Colonic mucosa (tissue), 4 donors: ENCODE data around the gene CTNNBIP1. TPM values are rescaled to one million over a fixed set of nuclear protein-coding genes. Genes with fewer than 3 reads are reported as not detected.
A peak's percentile ranks its signal among the peaks of the same experiment; 100 is the strongest.

Experiments
- DNase-seq: peaks from one replicate; pipeline ENCODE4 v3.0.0-alpha.2; 2020
- H3K27ac ChIP-seq: fragments of 200-600 bp; one replicate; pipeline ENCODE4 v1.8.0; 2021
- H3K27me3 ChIP-seq: fragments of 200-600 bp; one replicate; pipeline ENCODE4 v1.8.0; 2021
- H3K36me3 ChIP-seq: fragments of 200-600 bp; one replicate; pipeline ENCODE4 v1.8.0; 2021
- H3K4me1 ChIP-seq: fragments of 200-600 bp; one replicate; pipeline ENCODE4 v1.8.0; 2021; ENCODE audit warnings: mild to moderate bottlenecking
- H3K4me3 ChIP-seq: fragments of 200-600 bp; one replicate; pipeline ENCODE4 v1.8.0; 2021
- H3K9ac ChIP-seq, 2 donors: one replicate each; pipeline ENCODE4 v1.7.0; 2013; ENCODE audit warnings: control low read depth in 2 of 2, low read depth in 2 of 2, low read length in 2 of 2
- H3K9me3 ChIP-seq: fragments of 200-600 bp; one replicate; pipeline ENCODE4 v1.8.0; 2021
- CTCF ChIP-seq: fragments of 200-600 bp; IDR thresholded peaks from one replicate; pipeline ENCODE4 v1.8.0; 2022; ENCODE audit warnings: antibody characterized with exemption, mild to moderate bottlenecking
- intact Hi-C: fragments of 100-400 bp; cut with DNase I; formaldehyde crosslinking; loops from one replicate; pipeline ENCODE4 v1.14.1; 2022
- total RNA-seq, 2 donors: library from RNA; stranded (reverse); fragmentation: NEBNext Ultra II Directional in 1 of 2; extraction: Animal tissue kit (Norgen Biotek cat#: 25700) in 1 of 2; gene quantifications; one replicate each; pipeline ENCODE4 v1.2.1, GENCODE V29; 2021
- donor health status: healthy.
- donor health status: DM: no; HTN: no; CAD: no.
- donor health status: DM: no; HTN: no; CAD: no.

The CTNNBIP1 gene
- total RNA-seq, 2 donors from 2014 or later, result 28.1 to 30.1 TPM

DNA sequence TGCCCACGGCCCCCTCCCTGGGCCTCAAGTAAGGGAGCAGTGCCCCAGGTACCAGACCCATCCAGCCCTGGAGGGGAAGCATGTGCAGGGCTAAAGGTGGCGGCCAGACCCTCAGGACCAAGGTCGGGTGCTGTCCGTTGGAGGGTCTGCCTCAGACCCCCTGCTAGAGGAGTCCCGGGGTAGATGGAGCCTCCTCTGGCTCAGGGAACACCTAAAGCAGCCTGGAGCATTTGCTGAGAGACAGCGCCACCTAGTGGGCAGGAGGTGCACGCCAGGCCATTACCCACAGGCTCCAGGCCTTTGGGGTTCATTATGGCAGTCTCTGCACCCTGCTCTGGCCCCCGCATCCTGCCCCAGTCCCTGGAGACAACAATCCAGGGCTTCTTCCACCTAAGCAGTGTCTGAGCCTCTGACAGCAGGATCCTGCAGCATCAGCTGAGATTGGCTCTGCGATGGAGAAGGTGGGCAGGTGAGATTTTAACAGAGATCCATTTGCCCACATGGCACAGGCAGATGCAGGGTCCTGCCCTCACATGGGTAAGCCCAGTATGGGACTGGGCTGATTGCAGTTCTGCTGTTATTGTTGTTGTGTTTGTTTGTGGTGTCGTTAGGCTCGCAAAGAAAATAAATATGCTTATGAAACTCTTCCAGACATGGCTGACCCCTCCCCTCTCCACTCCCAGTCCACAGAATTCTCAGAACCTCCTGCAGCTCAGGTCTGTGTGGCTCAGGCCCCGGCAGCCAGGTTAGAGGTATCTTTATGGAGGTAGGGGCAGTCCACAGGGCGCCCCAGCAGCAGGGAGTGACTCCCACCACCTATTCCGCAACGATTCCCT is 42.4 kb downstream of the CTNNBIP1 start:
- H3K9me3 ChIP-seq, result no peaks in the 10 kb centered on the region
- H3K27ac ChIP-seq, result no peak overlapping the region
- no peaks in the 10 kb centered on the region for H3K36me3 ChIP-seq
- no peaks in the 10 kb centered on the region for H3K4me1 ChIP-seq
- H3K4me3 ChIP-seq, result no peak overlapping the region
- TF ChIP-seq CTCF, result peak; percentile 99
- intact Hi-C loops, result loop anchor here (2.0 to 5.0 kb wide), 3 partner anchors 83 to 241 kb away; no protein-coding TSS in a partner anchor
- H3K27me3 ChIP-seq, result no peaks in the 10 kb centered on the region
- peak; percentile 88 for DNase-seq
- no peak overlapping the region for H3K9ac ChIP-seq

GRCh38 chr1:9866836-9867235 is 43.2 kb downstream of the CTNNBIP1 start:
- intact Hi-C loops, result loop anchor here (2.0 to 5.0 kb wide), 3 partner anchors 82 to 240 kb away; no protein-coding TSS in a partner anchor
- Histone ChIP-seq H3K36me3 (no peaks in the 10 kb centered on the region), H3K27me3 (no peaks in the 10 kb centered on the region), H3K4me1 (no peaks in the 10 kb centered on the region), H3K27ac (no peak overlapping the region), H3K9me3 (no peaks in the 10 kb centered on the region), H3K4me3 (no peak overlapping the region), H3K9ac (no peak overlapping the region)
- no peak for TF ChIP-seq CTCF
- DNase-seq, result no peak

DNA sequence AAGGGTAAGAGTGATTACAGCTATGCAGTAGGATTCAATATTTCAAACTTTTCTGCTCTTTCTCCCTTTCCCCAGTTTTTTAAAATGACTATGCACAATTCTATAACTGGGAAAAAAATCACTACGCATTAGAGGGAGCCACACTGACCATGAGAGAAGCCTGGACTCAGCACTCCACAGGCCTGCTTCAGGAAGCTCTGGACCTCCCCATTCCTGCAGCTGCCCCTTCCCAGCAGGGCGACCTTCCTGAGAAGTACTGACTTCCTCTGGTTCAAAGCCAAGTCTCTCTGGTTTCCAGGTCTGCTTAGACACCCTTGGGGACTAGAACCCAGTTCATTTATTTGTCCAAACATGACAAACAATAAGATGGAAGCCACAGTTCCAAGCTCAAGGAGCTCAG is 44.3 kb downstream of the CTNNBIP1 start:
- Histone ChIP-seq H3K27me3 (no peaks in the 10 kb centered on the region), H3K4me3 (no peak overlapping the region), H3K4me1 (no peaks in the 10 kb centered on the region), H3K27ac (no peak overlapping the region), H3K36me3 (no peaks in the 10 kb centered on the region), H3K9ac (no peak overlapping the region), H3K9me3 (no peaks in the 10 kb centered on the region)
- no peak for DNase-seq
- intact Hi-C loops, result loop anchor here (2.0 to 5.0 kb wide), 3 partner anchors 81 to 239 kb away; no protein-coding TSS in a partner anchor
- TF ChIP-seq CTCF, result no peak

DNA sequence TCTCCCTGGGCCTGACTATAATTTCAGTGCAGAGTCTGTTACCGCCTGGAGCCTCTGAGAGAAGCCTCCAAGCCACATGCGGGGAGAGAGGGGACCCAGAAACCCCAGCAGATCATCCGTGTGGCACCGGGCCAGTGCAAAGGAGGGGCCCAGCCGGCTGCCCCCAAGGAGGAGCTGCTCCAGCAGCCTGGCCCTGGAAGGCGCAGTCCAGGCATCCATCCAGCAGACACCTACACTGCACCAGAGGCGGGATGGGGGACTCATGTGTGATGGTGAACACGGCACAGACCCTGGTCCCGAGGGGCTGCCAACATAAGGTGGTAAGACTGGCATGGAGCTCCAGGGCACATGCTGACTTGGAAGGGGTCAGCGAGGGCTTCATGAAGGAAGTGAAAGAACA is 46.7 kb downstream of the CTNNBIP1 start:
- intact Hi-C loops, result no loop called here
- DNase-seq, result no peak
- no peaks in the 10 kb centered on the region for H3K36me3 ChIP-seq

DNA sequence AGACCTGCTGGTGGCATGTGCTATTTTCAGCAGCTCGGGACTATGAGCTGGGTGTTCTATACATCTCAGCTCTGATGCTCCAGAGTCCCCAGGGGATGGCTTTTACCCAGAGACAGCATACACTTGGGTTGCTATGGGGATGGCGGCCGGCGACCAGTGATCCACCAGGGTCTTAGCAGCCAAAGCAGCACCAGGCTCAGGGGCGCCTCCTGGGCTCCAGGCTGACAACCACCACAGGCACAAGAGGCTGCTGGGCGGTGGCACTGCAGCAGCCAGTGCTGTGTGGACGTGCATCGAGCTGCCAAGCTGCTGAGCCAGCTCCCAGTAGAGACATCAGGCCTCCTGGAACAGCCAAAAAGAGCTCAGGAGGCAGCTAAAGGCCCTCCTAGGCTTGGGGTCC is 48.7 kb downstream of the CTNNBIP1 start:
- intact Hi-C loops, result no loop called here
- TF ChIP-seq CTCF, result no peak
- Histone ChIP-seq H3K9me3 (no peaks in the 10 kb centered on the region), H3K4me1 (no peaks in the 10 kb centered on the region), H3K4me3 (no peak overlapping the region), H3K27me3 (no peaks in the 10 kb centered on the region), H3K9ac (no peak overlapping the region), H3K36me3 (no peaks in the 10 kb centered on the region), H3K27ac (no peak overlapping the region)
- DNase-seq, result no peak

More for the DNA sequence above, 46.7 kb downstream of the CTNNBIP1 start:
- Histone ChIP-seq H3K9ac (no peak overlapping the region), H3K9me3 (no peaks in the 10 kb centered on the region), H3K27me3 (no peaks in the 10 kb centered on the region), H3K27ac (no peak overlapping the region), H3K4me1 (no peaks in the 10 kb centered on the region), H3K4me3 (no peak overlapping the region)
- no peak for TF ChIP-seq CTCF
